HFFc6 (cell line): Measurements from ENCODE around the gene BRPF1. TPM values are rescaled to one million over a fixed set of nuclear protein-coding genes. Genes with fewer than 3 reads are reported as not detected.

Experiments used
- DNase-seq: peaks from one replicate; pipeline ENCODE4 v3.0.0-alpha.2; 2018
- H3K27ac Mint-ChIP-seq: 2 replicates; pipeline ENCODE4 v1.8.0; 2020; ENCODE audit warnings: mild to moderate bottlenecking, mixed read lengths
- H3K27me3 Mint-ChIP-seq: 2 replicates; pipeline ENCODE4 v1.8.0; 2021; ENCODE audit warnings: mild to moderate bottlenecking, moderate library complexity, mixed read lengths; ENCODE audit not compliant: insufficient read depth
- H3K36me3 Mint-ChIP-seq: 2 replicates; pipeline ENCODE4 v1.8.0; 2021; ENCODE audit warnings: low read depth, mixed read lengths
- H3K4me1 Mint-ChIP-seq: 2 replicates; pipeline ENCODE4 v1.8.0; 2020; ENCODE audit warnings: low read depth, mixed read lengths
- H3K4me3 Mint-ChIP-seq: 2 replicates; pipeline ENCODE4 v1.8.0; 2020; ENCODE audit warnings: mild to moderate bottlenecking, moderate library complexity, mixed read lengths
- H3K9me3 Mint-ChIP-seq: 2 replicates; pipeline ENCODE4 v1.8.0; 2020; ENCODE audit warnings: mild to moderate bottlenecking, mixed read lengths
- total RNA-seq, 6 experiments: library from RNA; stranded (reverse); fragmentation: NEBNext Ultra II Directional; extraction: Animal tissue kit (Norgen Biotek cat#: 25700); gene quantifications; 2 replicates in 1 of 6; 3 replicates in 5 of 6; pipeline ENCODE4 v1.2.3, GENCODE V29; 2021
- TF ChIP-seq, protein P1 (sequence below): fragments of 200-600 bp; sonication (generic); IDR thresholded peaks from 2 replicates; pipeline ENCODE4 v1.5.0; 2021; ENCODE audit warnings: antibody characterized with exemption, mild to moderate bottlenecking

The BRPF1 gene
- total RNA-seq, 6 experiments from 2014 or later: 14.4 to 18.4 (median 17.1) TPM

DNA sequence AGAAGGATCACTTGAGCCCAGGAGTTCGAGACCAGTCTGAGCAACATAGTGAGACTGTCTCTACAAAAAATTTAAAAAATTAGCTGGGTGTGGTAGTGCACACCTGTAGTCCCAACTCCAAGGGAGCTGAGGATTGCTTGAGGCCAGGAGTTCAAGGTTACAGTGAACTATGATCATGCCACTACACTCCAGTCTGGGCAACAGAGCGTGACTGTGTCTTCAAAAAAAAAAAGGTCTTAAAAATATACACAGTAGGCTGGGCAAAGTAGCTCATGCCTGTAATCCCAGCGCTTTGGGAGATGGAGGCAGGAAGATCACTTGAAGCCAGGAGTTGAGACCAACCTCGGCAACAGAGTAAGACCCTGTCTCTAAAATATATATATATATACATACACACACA is 49.4 kb downstream of the BRPF1 start:
- H3K4me1 Mint-ChIP-seq: peaks cover 28% of the 10 kb centered on the region
- no peaks in the 10 kb centered on the region; the same call in 1 of the 2 replicates for H3K27me3 Mint-ChIP-seq
- no peak overlapping the region for H3K27ac Mint-ChIP-seq
- H3K9me3 Mint-ChIP-seq: no peaks in the 10 kb centered on the region
- TF ChIP-seq, protein P1, sequence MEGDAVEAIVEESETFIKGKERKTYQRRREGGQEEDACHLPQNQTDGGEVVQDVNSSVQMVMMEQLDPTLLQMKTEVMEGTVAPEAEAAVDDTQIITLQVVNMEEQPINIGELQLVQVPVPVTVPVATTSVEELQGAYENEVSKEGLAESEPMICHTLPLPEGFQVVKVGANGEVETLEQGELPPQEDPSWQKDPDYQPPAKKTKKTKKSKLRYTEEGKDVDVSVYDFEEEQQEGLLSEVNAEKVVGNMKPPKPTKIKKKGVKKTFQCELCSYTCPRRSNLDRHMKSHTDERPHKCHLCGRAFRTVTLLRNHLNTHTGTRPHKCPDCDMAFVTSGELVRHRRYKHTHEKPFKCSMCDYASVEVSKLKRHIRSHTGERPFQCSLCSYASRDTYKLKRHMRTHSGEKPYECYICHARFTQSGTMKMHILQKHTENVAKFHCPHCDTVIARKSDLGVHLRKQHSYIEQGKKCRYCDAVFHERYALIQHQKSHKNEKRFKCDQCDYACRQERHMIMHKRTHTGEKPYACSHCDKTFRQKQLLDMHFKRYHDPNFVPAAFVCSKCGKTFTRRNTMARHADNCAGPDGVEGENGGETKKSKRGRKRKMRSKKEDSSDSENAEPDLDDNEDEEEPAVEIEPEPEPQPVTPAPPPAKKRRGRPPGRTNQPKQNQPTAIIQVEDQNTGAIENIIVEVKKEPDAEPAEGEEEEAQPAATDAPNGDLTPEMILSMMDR: no peak
- H3K4me3 Mint-ChIP-seq: no peak overlapping the region
- peaks cover 4% of the 10 kb centered on the region; the same call in 1 of the 2 replicates for H3K36me3 Mint-ChIP-seq
- no peak for DNase-seq

DNA sequence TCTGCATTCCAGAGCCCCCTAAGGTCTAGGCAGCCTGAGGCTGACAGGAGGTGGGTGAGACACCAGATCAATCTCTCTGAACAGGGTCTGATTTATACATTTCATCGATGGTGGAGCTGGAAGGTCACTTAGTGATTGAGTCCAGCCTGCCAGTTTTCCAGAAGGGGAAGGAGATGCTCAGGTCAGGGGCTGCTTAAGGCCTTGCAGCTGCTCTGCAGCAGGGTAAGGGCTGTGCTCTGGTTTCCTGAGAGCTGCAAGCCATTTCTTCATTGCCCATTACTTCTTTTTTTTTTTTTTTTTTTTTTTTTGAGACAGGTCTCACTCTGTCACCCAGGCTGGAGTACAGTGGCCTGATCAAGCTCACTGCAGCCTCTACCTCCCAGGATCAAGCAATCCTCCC is 50.0 kb downstream of the BRPF1 start:
- H3K9me3 Mint-ChIP-seq: no peaks in the 10 kb centered on the region
- no peaks in the 10 kb centered on the region; the same call in 1 of the 2 replicates for H3K27me3 Mint-ChIP-seq
- no peak overlapping the region for H3K4me3 Mint-ChIP-seq
- H3K36me3 Mint-ChIP-seq: peaks cover 9% of the 10 kb centered on the region; the same call in 1 of the 2 replicates
- peaks cover 26% of the 10 kb centered on the region for H3K4me1 Mint-ChIP-seq
- no peak overlapping the region for H3K27ac Mint-ChIP-seq
- DNase-seq: no peak
- TF ChIP-seq, protein P1: no peak

DNA sequence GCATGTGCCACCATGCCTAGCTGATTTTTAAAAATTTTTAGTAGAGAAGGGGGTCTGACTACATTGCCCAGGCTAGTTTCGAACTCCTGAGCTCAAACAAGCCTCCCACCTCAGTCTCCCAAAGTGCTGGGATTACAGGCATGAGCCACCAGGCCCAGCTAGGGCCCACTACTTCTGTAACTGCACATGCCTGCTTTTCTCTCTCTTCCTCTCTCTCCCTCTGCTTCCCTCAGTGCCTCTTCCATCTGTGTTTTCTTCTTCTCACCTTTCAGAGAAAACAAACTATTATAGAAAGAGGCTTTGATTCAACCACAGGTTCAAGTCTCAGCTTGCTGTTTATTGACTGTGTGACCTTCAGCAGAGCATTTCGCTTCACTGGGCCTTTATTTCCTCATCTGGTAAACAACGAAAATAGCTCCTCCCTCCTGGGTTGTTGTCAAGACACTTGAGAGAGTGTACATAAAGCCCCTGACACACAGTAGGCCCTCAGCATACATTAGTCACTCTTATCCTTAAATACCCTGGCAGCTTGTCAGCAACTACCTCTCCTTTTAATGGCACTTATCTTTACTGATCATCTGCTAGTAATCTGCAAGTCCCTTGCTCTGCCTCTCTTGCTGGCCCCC is 50.6 kb downstream of the BRPF1 start:
- TF ChIP-seq, protein P1: no peak
- H3K4me1 Mint-ChIP-seq: peaks cover 21% of the 10 kb centered on the region
- peak overlapping the region; percentile 3; the same call in 1 of the 2 replicates for H3K27ac Mint-ChIP-seq
- no peaks in the 10 kb centered on the region for H3K9me3 Mint-ChIP-seq
- DNase-seq: no peak
- no peaks in the 10 kb centered on the region; the same call in 1 of the 2 replicates for H3K27me3 Mint-ChIP-seq
- peaks cover 13% of the 10 kb centered on the region for H3K36me3 Mint-ChIP-seq
- no peak overlapping the region for H3K4me3 Mint-ChIP-seq

DNA sequence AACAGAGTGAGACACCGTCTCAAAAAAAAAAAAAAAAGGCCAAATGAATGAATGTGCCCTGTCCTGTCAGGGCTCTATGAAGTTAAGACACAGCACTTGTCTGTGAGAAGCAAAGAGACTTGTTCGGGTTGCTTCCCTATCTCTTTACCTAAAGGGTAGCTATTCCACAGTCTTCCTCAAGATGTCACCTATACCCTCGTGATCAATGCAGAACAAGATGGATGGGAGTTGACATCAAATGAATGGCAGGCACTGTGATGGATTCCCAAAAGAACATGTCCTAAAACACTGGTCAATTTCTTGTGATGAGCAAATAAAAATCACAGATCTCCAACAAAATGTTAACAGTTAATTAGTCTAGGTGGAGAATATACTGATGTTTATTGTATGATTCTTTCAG is 51.2 kb downstream of the BRPF1 start:
- Mint-ChIP-seq H3K27ac (no peak overlapping the region), H3K36me3 (peaks cover 18% of the 10 kb centered on the region), H3K27me3 (no peaks in the 10 kb centered on the region; the same call in 1 of the 2 replicates), H3K9me3 (no peaks in the 10 kb centered on the region), H3K4me3 (no peak overlapping the region), H3K4me1 (peaks cover 15% of the 10 kb centered on the region)
- DNase-seq: no peak
- TF ChIP-seq, protein P1: no peak

DNA sequence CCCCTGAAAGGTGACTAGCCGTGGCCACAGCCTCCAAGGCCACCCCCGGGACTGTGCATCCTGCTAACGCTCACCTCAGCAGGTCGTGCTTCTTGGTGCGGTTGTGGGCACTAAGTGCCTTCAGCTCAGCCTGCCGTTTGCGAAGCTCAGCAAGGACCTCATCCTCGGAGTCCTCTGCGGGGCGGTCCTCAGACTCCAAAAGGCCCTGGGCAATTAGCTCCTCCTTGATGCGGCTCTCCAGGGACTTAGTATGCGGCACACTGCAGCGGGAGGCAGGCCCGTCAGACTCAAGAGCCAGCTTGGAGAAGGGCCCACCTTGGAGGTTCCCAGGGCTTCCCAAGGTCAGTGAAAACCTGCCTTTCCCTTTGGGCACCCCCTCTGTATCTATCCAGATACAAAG is 52.4 kb downstream of the BRPF1 start:
- TF ChIP-seq, protein P1: no peak
- DNase-seq: no peak

More for the DNA sequence above, 52.4 kb downstream of the BRPF1 start:
- H3K4me3 Mint-ChIP-seq: no peak overlapping the region
- no peaks in the 10 kb centered on the region; the same call in 1 of the 2 replicates for H3K27me3 Mint-ChIP-seq
- peaks cover 21% of the 10 kb centered on the region for H3K36me3 Mint-ChIP-seq
- peaks cover 3% of the 10 kb centered on the region for H3K4me1 Mint-ChIP-seq
- no peaks in the 10 kb centered on the region for H3K9me3 Mint-ChIP-seq
- H3K27ac Mint-ChIP-seq: no peak overlapping the region
